Hematopoietic multipotent progenitor cell treated with erythropoietin and hydrocortisone succinate and interleukin-3 and kit ligand, for 4 days (in vitro differentiated cells): Measurements from ENCODE around the gene WDR13.
A peak's percentile ranks its signal among the peaks of the same experiment; 100 is the strongest.
"Not testable (repeated sequence)": the region's sequence is repeated elsewhere in the genome, so short reads cannot be mapped to it uniquely, and the experiment has no call there.

Source experiments
- DNase-seq: peaks from one replicate; pipeline ENCODE4 v3.0.0-alpha.2; 2015

WDR13 gene

GRCh38 chrX:48598614-48599013 lies 1.3 kb downstream of the WDR13 start:
- no peak for DNase-seq

DNA sequence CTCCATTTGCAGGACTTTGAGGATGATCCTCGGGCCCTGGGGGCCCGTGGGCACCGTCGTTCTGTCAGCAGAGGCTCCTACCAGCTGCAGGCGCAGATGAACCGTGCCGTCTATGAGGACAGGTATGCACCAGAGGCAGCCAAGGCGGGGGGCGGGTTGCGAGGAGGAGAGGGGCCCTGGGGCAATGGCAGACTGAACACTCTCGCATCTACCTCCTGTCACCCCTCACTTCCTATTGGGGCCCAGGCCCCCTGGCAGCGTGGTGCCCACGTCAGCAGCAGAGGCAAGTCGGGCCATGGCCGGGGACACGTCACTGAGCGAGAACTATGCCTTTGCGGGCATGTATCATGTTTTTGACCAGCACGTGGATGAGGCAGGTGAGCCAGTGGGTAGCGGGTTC lies 2.0 kb downstream of the WDR13 start:
- DNase-seq, result no peak

DNA sequence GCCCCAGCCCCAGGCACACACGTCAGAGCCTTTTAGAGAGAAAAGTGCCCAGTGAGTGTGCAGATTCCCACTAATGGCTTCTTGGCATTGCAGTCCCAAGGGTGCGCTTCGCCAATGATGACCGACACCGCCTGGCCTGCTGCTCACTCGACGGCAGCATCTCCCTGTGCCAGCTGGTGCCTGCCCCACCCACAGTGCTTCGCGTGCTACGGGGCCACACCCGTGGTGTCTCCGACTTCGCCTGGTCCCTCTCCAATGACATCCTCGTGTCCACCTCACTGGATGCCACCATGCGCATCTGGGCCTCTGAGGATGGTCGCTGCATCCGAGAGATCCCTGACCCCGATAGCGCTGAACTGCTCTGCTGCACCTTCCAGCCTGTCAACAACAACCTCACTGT lies 2.9 kb downstream of the WDR13 start:
- no peak for DNase-seq

DNA sequence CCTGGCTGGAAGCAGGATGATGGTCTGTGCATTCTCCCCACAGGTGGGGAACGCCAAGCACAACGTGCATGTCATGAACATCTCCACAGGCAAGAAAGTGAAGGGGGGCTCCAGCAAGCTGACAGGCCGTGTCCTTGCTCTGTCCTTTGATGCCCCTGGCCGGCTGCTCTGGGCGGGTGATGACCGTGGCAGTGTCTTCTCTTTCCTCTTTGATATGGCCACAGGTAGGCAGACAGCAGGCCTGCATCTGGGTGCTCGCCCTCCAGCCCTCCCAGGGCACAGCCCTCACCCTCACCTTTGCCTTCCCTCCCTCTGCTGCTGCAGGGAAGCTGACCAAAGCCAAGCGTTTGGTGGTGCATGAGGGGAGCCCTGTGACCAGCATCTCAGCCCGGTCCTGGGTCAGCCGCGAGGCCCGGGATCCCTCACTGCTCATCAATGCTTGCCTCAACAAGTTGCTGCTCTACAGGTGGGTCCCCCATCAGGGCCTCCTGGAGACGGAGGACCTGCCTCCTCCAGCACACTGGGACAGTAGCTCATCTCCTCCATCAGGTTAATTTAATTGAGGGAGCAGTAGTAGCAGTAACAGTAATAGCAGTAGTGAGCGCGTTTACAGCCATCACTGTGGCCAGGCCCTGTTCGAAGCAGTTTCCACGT lies 4.6 kb downstream of the WDR13 start:
- DNase-seq, result no peak

DNA sequence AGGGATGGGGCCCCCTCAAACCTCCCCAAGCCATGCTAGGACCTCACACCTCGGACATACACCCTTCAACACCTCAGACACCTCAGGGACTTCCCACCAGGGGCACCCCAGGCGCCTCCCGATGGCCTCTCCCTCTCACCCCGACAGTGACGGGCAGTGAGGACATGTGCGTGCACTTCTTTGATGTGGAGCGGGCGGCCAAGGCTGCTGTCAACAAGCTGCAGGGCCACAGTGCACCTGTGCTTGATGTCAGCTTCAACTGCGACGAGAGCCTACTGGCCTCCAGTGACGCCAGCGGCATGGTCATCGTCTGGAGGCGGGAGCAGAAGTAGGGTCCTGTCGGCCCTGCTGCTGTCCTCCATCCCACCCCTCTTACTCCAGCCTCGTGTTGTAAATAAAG lies 7.4 kb downstream of the WDR13 start:
- no peak for DNase-seq

DNA sequence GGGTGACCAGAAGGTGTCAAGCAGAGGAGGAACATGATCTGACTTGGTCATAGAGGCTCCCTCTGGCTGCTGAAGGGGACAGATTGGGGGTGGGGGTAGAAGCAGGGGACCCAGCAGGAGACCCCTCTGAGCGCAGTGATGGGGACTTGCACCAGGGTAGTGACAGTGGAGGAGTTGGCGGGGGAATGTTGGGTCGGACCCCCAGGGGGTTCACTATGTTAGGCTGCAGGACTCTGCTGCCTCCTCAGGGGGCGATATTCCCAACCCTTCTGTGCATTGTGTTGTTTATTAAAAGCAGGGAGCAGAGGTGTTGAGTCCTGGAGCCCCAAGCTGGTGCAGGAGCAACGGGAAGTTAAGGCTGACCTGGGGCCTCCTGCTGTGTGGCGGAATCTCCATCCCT lies 8.8 kb downstream of the WDR13 start:
- DNase-seq, result no peak

GRCh38 chrX:48611703-48612102 lies 14.4 kb downstream of the WDR13 start:
- no peak for DNase-seq

DNA sequence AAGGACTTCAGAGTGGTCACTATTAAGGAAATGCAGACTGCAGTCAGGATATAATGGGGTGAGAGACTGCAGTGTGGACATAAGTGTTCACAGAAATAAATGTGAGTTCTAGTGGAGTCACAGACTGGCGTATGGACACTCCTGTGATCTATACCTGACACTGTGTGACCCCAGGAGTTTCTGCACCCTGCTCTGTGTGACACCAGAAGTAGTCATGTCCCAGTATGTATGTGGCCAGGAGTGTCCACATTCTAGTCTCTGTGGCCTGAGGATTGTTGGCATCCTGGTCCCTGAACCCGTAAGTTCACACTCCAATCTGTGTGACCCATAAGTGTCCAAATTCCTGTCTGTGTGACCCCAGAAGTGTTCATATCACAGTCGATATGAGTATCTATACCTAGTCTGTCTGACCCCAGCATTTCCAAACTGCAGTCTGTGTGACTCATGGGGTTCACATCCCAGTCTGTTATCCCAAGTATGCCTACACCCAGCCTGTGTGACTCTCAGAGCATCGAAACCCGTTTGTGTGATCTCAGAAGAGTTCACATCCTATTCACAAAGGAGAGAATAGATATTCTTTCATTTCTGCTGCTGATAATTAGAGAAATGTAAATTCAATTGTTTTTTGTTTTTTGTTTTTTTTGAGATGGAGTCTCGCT lies 16.3 kb downstream of the WDR13 start:
- no peak for DNase-seq

- DNase-seq, result peak; percentile 23
Measured at GRCh38 chrX:48616576-48616975, 19.3 kb downstream of the WDR13 start.

DNA sequence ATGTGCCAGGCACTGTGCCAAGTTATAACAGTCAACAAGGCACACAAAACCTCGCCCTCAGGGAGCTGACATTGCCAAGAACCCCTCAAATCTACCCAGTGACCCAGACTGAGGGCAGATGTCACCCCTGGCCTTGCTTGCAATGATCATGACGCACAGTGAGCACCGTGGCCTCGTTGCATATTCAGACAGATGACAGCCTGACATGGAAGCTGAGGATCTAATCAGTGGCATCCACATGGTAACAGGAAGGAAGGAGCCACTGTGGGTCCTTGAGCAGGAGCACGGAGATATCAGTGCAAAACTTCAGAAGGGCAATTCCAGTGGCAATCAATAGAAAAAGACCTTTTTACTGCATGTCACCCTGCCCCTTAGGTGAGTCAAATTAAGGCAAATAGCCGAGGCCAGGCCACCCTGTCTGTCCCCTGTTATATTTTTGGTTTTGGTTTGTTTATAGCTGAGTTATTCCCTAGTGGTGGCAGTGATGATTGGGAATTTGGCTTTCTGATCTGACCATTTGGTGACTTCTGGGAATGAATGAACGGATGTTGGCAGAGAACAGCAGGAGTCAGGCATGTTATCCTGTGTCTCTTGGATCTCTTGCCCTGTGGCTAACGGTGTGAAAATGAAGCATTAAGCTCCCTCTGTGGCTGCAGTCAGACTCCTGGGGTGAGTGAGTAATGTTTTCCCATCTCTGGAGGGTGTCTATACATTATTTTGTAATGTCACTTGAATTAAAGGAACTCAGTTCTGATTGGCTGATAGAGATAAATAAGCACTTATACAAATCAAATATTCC lies 20.4 kb downstream of the WDR13 start:
- DNase-seq, result peak; percentile 83

- no peak for DNase-seq
Measured at GRCh38 chrX:48626401-48627298, 29.4 kb downstream of the WDR13 start.

DNA sequence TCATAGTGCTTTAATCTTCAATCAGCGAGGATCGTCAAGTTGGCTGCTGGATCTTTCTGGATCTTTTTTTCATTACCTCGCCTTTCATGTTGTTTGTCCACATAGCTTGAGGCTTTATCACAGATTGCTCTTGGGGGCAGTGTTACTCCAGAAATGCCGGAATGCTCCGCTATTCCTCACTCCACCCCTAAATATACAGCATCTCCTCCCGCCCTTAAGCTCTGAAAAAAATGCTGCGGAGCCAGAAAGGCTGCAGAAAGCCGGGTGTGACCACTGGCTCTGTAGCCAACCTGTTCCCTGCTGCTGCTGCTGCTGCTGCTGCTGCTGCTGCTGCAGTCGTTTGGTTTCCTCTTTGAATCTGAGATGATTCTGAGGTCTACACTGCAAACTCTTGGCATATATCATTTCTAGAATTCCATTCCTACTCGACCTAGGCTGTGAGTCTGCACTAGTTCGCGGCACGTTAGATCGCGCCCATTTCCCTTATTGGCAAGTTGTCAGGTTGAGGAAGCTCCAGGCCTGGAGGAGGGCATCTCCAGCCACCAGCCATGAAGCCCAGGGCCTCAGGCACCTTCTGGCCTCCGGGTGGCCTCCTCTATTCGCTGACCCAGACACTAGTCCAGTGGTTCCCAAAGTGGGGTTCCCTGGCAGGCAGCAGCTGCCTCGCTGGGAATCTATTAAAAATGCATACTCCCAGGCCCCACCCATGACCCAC lies 34.2 kb downstream of the WDR13 start:
- DNase-seq, result peak; percentile 96

DNA sequence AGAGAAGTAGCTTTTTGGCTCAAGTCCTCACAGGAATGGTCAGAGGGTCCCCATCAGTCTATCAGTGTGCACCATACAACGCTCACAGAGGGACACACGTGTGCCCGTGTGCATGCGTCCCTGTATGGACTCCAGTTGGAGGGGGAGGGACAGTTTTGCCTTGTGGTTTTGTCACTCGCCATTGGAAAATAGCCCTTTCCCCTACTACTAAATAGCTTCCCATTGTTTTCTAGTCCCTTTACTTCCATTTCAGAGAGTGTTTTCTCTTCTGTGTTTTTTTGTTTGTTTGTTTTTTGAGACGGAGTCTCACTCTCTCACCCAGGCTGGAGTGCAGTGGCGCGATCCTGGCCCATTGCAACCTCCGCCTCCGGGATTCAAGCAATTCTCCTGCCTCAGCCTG lies 34.9 kb downstream of the WDR13 start:
- no peak for DNase-seq

GRCh38 chrX:48636301-48636700 lies 39.0 kb downstream of the WDR13 start:
- no peak for DNase-seq

DNA sequence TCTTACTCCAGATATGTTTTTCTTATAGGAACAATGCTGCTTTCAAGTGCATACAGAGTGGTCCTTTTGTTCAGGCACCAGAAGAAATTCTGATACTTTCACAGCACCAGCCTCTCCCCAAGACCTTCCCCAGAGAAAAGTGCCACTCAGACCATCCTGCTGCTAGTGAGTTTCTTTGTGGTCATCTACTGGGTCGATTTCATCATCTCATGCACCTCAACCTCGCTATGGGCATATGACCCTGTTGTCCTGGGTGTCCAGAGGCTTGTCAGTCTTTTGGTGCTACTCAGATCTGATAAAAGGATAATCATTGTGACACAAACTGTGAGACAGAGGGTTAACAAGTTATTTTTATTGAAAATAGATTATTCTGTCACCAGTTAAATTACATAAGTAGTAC lies 39.5 kb downstream of the WDR13 start:
- no peak for DNase-seq

DNA sequence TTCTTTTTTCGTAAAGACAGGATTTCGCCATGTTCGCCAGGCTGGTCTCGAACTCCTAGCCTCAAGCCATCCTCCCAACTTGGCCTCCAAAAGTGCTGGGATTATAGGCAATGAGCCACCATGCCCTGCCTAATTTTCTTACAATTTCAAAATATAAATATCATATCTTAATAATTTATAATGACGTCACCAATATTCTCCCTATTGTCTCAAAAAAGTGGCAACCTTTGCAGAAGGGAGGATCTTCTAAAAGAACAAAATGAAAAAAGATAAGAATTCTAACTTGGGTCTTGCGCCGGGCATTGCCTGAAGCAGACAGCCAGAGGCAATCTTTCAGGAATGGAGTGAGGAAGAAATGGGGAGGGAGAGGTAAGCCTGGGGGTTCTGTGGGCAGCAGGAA lies 48.4 kb downstream of the WDR13 start:
- no peak for DNase-seq

GRCh38 chrX:48648336-48648751 lies 51.1 kb downstream of the WDR13 start:
- peak; percentile 76 for DNase-seq

DNA sequence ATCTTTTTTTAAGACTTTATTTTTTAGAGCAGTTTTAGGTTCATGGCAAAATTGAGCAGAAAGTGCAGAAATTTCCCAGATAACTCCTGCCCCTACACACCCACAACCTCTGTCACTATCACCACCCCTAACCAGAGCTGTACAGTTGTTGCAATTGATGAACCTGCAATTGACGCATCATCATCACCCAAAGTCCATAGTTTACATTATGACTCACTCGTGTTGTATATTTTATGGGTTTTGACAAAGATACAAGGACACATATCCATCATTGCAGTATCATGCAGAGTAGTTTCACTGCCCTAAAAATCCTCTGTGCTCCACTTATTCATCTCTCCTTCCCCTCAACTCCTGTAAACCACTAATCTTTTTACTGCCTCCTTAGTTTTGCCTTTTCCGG lies 51.8 kb downstream of the WDR13 start:
- DNase-seq, result no peak

GRCh38 chrX:48652055-48652579 lies 54.8 kb downstream of the WDR13 start:
- DNase-seq, result peak; percentile 10

DNA sequence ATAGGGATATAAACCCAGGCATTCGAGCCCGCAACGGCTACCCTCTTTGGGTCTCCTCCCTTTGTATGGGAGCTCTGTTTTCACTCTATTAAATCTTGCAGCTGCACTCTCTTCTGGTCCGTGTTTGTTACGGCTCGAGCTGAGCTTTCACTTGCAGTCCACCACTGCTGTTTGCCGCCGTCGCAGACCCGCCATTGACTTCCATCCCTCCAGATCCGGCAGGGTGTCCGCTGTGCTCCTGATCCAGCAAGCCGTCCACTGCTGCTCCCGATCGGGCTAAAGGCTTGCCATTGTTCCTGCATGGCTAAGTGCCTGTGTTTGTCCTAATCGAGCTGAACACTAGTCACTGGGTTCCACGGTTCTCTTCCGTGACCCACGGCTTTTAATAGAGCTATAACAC lies 57.5 kb downstream of the WDR13 start:
- not testable (repeated sequence) for DNase-seq
